ENCODE measurements around the gene MAFG.

DNA sequence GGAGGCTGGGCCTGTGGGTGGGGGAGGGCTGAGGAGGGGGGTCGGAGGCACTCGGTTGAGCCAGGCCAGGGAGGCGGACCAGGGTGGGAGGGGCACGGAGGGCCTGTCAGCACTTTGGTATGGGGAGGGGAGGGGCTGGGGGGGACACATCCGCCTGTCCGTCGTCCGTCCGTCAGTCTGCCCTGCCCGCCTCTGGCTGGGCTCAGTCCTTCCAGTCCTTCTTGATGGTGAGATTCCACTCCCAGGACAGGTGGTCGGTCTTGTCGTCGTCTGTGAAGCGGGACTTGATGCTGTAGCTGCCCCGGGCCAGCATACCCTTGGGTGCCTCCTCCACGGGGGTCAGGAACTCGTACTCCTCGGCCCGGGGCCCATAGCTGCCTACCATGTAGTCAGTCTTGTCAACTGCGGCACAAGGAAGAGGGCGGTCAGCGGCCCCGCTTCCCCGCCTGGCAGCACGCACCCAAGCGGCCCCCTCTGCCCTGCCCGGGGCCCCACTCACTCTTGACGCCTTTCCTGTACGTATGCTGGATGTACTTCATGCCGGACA, 58.8 kb downstream of the MAFG start:
- no peak for TF ChIP-seq YY1 (IDR thresholded peaks at IDR 0.05; ENCODE audit: insufficient read depth, insufficient read length)
- no peak for TF ChIP-seq ZNF274 (IDR thresholded peaks at IDR 0.05; ENCODE audit: low read depth, low read length)
- TF ChIP-seq SUZ12 (IDR thresholded peaks at IDR 0.05; ENCODE audit: extremely low read depth, insufficient read depth, insufficient read length): no peak

Measured in NT2/D1 (cell line).